Hypothalamus (tissue), 51 donors: Measurements from ENCODE around the gene TCP10L.

ENCODE experiments used
- DNase-seq, 51 donors: peaks; one replicate each; lab custom pipeline; 2025; lab: John Stamatoyannopoulos, UW

TCP10L gene

DNA sequence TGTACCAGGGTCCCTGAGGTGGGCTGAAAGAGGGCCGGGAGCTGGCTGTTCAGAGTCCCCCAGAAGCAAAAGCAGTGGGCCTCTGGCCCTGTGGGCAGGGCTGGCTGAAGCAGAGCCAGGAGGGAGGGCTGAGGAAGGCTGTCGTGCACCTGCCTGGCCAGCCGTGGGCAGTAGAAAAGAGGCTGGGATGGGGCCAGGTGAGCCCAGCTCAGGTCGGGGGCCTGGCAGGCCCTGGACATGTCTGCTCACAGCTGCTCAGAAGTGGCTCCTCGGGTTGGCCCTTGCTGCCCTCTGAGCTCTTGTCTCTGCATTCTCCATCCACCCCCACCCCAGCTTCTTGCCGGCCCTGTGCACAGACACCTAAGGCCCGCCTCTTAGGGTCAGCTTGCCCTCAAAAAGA, 60.0 kb downstream of the TCP10L start:
- no peak for DNase-seq

DNA sequence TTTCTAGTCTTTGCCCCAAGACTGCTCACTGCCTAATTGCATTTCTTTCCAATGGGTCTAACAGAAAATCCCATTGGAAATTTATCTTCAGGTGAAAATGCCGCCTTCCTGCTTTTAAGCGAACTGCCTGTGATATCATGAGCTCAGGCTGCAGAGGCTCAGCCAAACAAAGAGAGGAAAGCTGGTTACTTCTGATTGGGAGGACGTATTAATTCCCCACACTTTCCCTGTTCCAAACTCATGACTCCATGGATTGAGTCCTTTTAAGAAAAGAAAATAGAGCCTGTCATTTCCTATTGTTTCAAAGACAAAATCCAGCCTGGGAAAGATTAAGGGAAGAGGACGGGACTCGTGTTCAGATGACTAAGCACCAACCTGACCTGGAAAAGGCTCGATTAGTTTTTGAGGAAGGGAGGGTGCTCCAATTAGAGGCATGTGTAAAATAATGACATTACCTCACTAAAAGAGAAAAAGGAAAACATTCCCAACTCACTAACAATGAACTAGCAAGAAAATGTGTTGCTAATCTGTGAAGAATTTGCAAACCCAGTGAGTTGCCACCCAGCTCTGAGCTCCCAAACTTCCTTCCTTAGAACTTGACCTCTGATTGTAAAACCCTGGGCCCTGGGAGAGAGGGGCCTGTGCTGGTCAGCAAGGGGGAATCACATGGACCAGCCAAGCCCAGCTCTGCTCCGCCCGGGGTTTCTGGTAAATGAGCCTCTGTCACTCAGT, 61.2 kb downstream of the TCP10L start:
- DNase-seq: no peak
